Liver (tissue), 3 donors: ENCODE results near the gene NLRP14.

Experiments used
- CTCF ChIP-seq: fragments of 150-350 bp; IDR thresholded peaks from 2 replicates; pipeline ENCODE4 v1.5.1; 2017; ENCODE audit warnings: improper control_type of control experiment, low read depth, low read length; ENCODE audit not compliant: missing input control
- TAF1 ChIP-seq: conservative IDR thresholded peaks from 2 replicates; pipeline ENCODE4 v1.6.1; 2016; ENCODE audit warnings: antibody characterized with exemption, mild to moderate bottlenecking
- YY1 ChIP-seq: IDR thresholded peaks from 2 replicates; pipeline ENCODE4 v1.6.1; 2016; ENCODE audit warnings: antibody characterized with exemption, mild to moderate bottlenecking
- donor health status: healthy.
- donor health status: healthy.

GRCh38 chr11:7046474-7047175 lies 26.3 kb downstream of the NLRP14 start:
- TF ChIP-seq CTCF (no peak), TAF1 (no peak), YY1 (no peak)
